ENCODE results near the gene RPS19. TPM values are rescaled to one million over a fixed set of nuclear protein-coding genes. Genes with fewer than 3 reads are reported as not detected.

The RPS19 gene
- total RNA-seq, 2 donors from 2014 or later = 454 to 832 TPM

GRCh38 chr19:41883463-41883820, 23.4 kb downstream of the RPS19 start:
- ATAC-seq (no peak), DNase-seq (no peak)
- WGBS, 2 donors = 1 to 5% methylated on average over 7 to 23 of the region's 23 CpGs
- TF ChIP-seq POLR2A (IDR thresholded peaks at IDR 0.05) = no peak
- TF ChIP-seq, protein P1, sequence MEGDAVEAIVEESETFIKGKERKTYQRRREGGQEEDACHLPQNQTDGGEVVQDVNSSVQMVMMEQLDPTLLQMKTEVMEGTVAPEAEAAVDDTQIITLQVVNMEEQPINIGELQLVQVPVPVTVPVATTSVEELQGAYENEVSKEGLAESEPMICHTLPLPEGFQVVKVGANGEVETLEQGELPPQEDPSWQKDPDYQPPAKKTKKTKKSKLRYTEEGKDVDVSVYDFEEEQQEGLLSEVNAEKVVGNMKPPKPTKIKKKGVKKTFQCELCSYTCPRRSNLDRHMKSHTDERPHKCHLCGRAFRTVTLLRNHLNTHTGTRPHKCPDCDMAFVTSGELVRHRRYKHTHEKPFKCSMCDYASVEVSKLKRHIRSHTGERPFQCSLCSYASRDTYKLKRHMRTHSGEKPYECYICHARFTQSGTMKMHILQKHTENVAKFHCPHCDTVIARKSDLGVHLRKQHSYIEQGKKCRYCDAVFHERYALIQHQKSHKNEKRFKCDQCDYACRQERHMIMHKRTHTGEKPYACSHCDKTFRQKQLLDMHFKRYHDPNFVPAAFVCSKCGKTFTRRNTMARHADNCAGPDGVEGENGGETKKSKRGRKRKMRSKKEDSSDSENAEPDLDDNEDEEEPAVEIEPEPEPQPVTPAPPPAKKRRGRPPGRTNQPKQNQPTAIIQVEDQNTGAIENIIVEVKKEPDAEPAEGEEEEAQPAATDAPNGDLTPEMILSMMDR (IDR thresholded peaks at IDR 0.05) = no peak
- Histone ChIP-seq H3K36me3 (replicated peaks in 1 of 2; ENCODE audit: insufficient read depth in 1 of 2, low read depth in 2 of 2) (no peaks in the 10 kb centered on the region), H3K27me3 (no peaks in the 10 kb centered on the region), H3K4me3 (peak overlapping the region; percentile 60 to 93), H3K9me3 (no peaks in the 10 kb centered on the region), H3K27ac (peak overlapping the region; percentile 69 to 83 (median 78)), H3K4me1 (peaks cover 36% of the 10 kb centered on the region)
- intact Hi-C loops (cut with DNase I) = no loop called here

- Histone ChIP-seq H3K36me3 (replicated peaks in 1 of 2; ENCODE audit: insufficient read depth in 1 of 2, low read depth in 2 of 2) (no peaks in the 10 kb centered on the region), H3K27ac (peak overlapping the region; percentile 69 to 83 (median 78)), H3K9me3 (no peaks in the 10 kb centered on the region), H3K4me1 (peaks cover 36% of the 10 kb centered on the region), H3K4me3 (peak overlapping the region; percentile 60 to 93), H3K27me3 (no peaks in the 10 kb centered on the region)
- peak; percentile 57 to 84 (median 78) for TF ChIP-seq POLR2A (IDR thresholded peaks at IDR 0.05)
- TF ChIP-seq, protein P1 (IDR thresholded peaks at IDR 0.05) = peak in 4 of 7 experiments; percentile 12 to 47 (median 38)
- 0 to 1% methylated on average over 22 to 66 of the region's 66 CpGs for WGBS, 2 donors
- intact Hi-C loops (cut with DNase I) = no loop called here
- ATAC-seq (peak; percentile 96), DNase-seq (peak; percentile 94 to 96 (median 96))
Measured at GRCh38 chr19:41883821-41884733, 24.0 kb downstream of the RPS19 start.

DNA sequence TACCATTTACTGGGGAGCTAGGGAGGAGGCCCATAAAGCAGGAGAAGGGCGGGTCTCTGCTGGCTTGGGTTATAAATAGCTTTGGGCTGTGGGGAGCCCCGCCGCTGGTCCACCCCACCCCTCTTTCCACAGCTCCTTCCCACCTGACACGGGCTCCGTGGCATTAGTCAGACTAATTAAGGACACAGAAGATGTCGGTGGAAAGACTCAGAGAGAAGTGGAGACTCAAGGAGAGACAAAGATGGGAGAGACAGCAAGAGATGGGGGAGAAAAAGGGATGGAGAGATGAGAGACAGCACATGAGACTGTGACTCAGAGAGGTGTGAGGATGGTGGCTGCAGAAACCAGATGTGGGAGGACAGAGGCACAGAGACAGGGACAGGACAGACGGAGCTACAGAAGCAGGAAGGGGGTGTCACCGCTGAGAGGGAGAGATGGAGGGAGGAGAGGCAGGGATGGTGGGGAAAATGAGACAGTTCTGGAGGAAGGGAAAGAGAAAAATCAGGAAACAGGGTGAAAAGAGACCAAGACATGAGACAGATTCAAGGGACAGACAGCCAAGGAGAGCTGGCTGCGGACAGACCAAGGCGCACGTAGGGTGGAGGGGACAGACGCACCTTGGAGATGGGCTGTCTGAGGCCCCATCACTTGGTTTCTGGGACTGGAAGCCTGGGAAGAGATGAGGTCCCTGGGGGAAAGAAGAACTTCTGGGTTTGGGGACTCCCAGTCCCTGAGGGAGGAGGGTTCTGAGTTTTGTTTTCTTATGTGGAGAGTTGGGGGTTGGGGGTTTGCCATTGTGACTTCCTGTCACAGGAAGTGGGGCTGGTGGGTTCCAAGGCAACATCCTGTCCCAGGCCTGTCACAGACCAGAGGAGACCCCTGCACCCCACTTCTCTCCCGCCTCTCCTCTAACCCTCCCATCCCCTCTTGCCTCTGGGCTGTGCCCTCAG, 27.0 kb downstream of the RPS19 start:
- intact Hi-C loops (cut with DNase I) = no loop called here
- Histone ChIP-seq H3K4me3 (no peak overlapping the region), H3K36me3 (replicated peaks in 1 of 2; ENCODE audit: insufficient read depth in 1 of 2, low read depth in 2 of 2) (no peaks in the 10 kb centered on the region), H3K27me3 (no peaks in the 10 kb centered on the region), H3K4me1 (peaks cover 36% of the 10 kb centered on the region), H3K27ac (peak overlapping the region in 3 of 4 donors; percentile 43 to 72 (median 54)), H3K9me3 (no peaks in the 10 kb centered on the region)
- TF ChIP-seq, protein P1 (IDR thresholded peaks at IDR 0.05) = no peak
- peak in 1 of 3 donors; percentile 20 for TF ChIP-seq POLR2A (IDR thresholded peaks at IDR 0.05)
- WGBS, 2 donors = 61 to 67% methylated on average over 13 of the region's 13 CpGs
- ATAC-seq (no peak), DNase-seq (peak in 1 of 4 donors; percentile 41)

GRCh38 chr19:41887711-41888382, 27.8 kb downstream of the RPS19 start:
- no peaks in the 10 kb centered on the region for H3K36me3 ChIP-seq (replicated peaks in 1 of 2; ENCODE audit: insufficient read depth in 1 of 2, low read depth in 2 of 2)
- ATAC-seq (peak; percentile 16), DNase-seq (peak; percentile 58 to 76 (median 72))
- no peak for TF ChIP-seq POLR2A (IDR thresholded peaks at IDR 0.05)
- TF ChIP-seq, protein P1 (IDR thresholded peaks at IDR 0.05) = peak in 4 of 7 experiments; percentile 21 to 50 (median 34)
- no peaks in the 10 kb centered on the region for H3K9me3 ChIP-seq
- no peak overlapping the region for H3K4me3 ChIP-seq
- 31 to 32% methylated on average over 10 to 16 of the region's 17 CpGs for WGBS, 2 donors
- H3K27ac ChIP-seq = peak overlapping the region in 3 of 4 donors; percentile 43 to 72 (median 54)
- intact Hi-C loops (cut with DNase I) = no loop called here
- no peaks in the 10 kb centered on the region for H3K27me3 ChIP-seq
- H3K4me1 ChIP-seq = peaks cover 36% of the 10 kb centered on the region
